DND-41 (cell line): ENCODE data around the gene UGT1A6.
"Not testable (repeated sequence)": the region's sequence is repeated elsewhere in the genome, so short reads cannot be mapped to it uniquely, and the experiment has no call there.

Experiments used
- ATAC-seq: fragments of 200-7000 bp; cut with Tn5 transposase; 3 replicates; pipeline ENCODE4 v1.9.1; 2021; ENCODE audit warnings: low read depth; ENCODE audit not compliant: insufficient read depth
- DNase-seq: peaks from one replicate; pipeline ENCODE4 v3.0.0-alpha.2; 2020
- H2AFZ ChIP-seq: 2 replicates; pipeline ENCODE4 v1.6.0; 2012; ENCODE audit warnings: low read depth, low read length
- H3K27ac ChIP-seq: 2 replicates; pipeline ENCODE4 v1.5.1; 2012; ENCODE audit warnings: low read length, inconsistent platforms
- H3K27me3 ChIP-seq: fragments of 200-600 bp; sonication (generic); 2 replicates; pipeline ENCODE4 v1.6.0; 2012; ENCODE audit warnings: low read length, mild to moderate bottlenecking, inconsistent platforms; ENCODE audit not compliant: insufficient read depth, poor library complexity
- H3K36me3 ChIP-seq: 2 replicates; pipeline ENCODE4 v1.5.1; 2012; ENCODE audit warnings: low read length, inconsistent platforms; ENCODE audit not compliant: insufficient read depth
- H3K4me1 ChIP-seq: 2 replicates; pipeline ENCODE4 v1.5.1; 2012; ENCODE audit warnings: mild to moderate bottlenecking, low read length; ENCODE audit not compliant: insufficient read depth
- H3K4me2 ChIP-seq: 2 replicates; pipeline ENCODE4 v1.6.0; 2012; ENCODE audit warnings: mild to moderate bottlenecking, moderate library complexity, low read length, inconsistent platforms; ENCODE audit not compliant: insufficient read depth
- H3K4me3 ChIP-seq, 2 experiments: fragments of 200-600 bp in 1 of 2; shearing (Covaris generic) in 1 of 2; 2 replicates each; pipeline ENCODE4 v1.5.1; 2012 to 2016; ENCODE audit warnings: inconsistent platforms in 2 of 2, low read length in 2 of 2, mild to moderate bottlenecking in 2 of 2, low read depth in 1 of 2, moderate library complexity in 1 of 2
- H3K79me2 ChIP-seq: 2 replicates; pipeline ENCODE4 v1.6.0; 2012; ENCODE audit warnings: low read length, inconsistent platforms; ENCODE audit not compliant: insufficient read depth
- H3K9ac ChIP-seq: 2 replicates; pipeline ENCODE4 v1.6.0; 2012; ENCODE audit warnings: low read depth, mild to moderate bottlenecking, inconsistent platforms, low read length, moderate library complexity
- H3K9me3 ChIP-seq: 2 replicates; pipeline ENCODE4 v1.5.1; 2012; ENCODE audit warnings: low read length, moderate library complexity, mild to moderate bottlenecking, inconsistent platforms; ENCODE audit not compliant: insufficient read depth, severe bottlenecking
- H4K20me1 ChIP-seq: 2 replicates; pipeline ENCODE4 v1.6.0; 2012; ENCODE audit warnings: low read length; ENCODE audit not compliant: insufficient read depth
- CTCF ChIP-seq: IDR thresholded peaks from 2 replicates; pipeline ENCODE4 v1.5.1; 2012; ENCODE audit warnings: borderline replicate concordance, low read length, moderate library complexity, mild to moderate bottlenecking; ENCODE audit not compliant: poor library complexity, severe bottlenecking; ENCODE audit errors: extremely low read depth
- EZH2 ChIP-seq: IDR thresholded peaks from 3 replicates; pipeline ENCODE4 v1.6.1; 2012; ENCODE audit warnings: borderline replicate concordance, low read depth, mild to moderate bottlenecking, moderate library complexity, low read length, inconsistent platforms; ENCODE audit not compliant: severe bottlenecking

UGT1A6 gene

GRCh38 chr2:233751212-233752009 lies 58.7 kb downstream of the UGT1A6 start:
- H4K20me1 ChIP-seq, ATAC-seq, H3K36me3 ChIP-seq, H3K4me3 ChIP-seq, H3K79me2 ChIP-seq, H2AFZ ChIP-seq, H3K27me3 ChIP-seq, H3K4me2 ChIP-seq, H3K27ac ChIP-seq, DNase-seq, H3K4me1 ChIP-seq, H3K9ac ChIP-seq: not testable (repeated sequence)
- peaks cover 12% of the 10 kb centered on the region for H3K9me3 ChIP-seq

GRCh38 chr2:233754872-233755611 lies 62.4 kb downstream of the UGT1A6 start:
- Histone ChIP-seq H3K4me3 (no peak overlapping the region), H3K27me3 (no peaks in the 10 kb centered on the region), H3K79me2 (no peaks in the 10 kb centered on the region), H3K9ac (no peak overlapping the region), H3K4me2 (no peak overlapping the region), H3K36me3 (no peaks in the 10 kb centered on the region), H3K9me3 (peaks cover 9% of the 10 kb centered on the region), H4K20me1 (no peaks in the 10 kb centered on the region), H3K27ac (no peak overlapping the region), H3K4me1 (no peaks in the 10 kb centered on the region), H2AFZ (no peak overlapping the region)
- no peak for ATAC-seq
- no peak for TF ChIP-seq CTCF
- TF ChIP-seq EZH2 = no peak
- no peak for DNase-seq

GRCh38 chr2:233756429-233757081 lies 63.9 kb downstream of the UGT1A6 start:
- no peaks in the 10 kb centered on the region for H3K79me2 ChIP-seq
- H3K4me3 ChIP-seq = no peak overlapping the region
- no peak for DNase-seq
- H3K9ac ChIP-seq = no peak overlapping the region
- no peaks in the 10 kb centered on the region for H3K4me1 ChIP-seq
- H4K20me1 ChIP-seq = no peaks in the 10 kb centered on the region
- peaks cover 3% of the 10 kb centered on the region for H3K27me3 ChIP-seq
- no peak overlapping the region for H3K27ac ChIP-seq
- peaks cover under 1% of the 10 kb centered on the region for H3K9me3 ChIP-seq
- H3K36me3 ChIP-seq = no peaks in the 10 kb centered on the region
- TF ChIP-seq EZH2 = no peak
- TF ChIP-seq CTCF = no peak
- no peak for ATAC-seq
- no peak overlapping the region for H2AFZ ChIP-seq
- no peak overlapping the region for H3K4me2 ChIP-seq

- Histone ChIP-seq H3K36me3 (no peaks in the 10 kb centered on the region), H3K9ac (no peak overlapping the region), H3K27me3 (peaks cover 3% of the 10 kb centered on the region), H3K27ac (no peak overlapping the region), H3K4me3 (no peak overlapping the region), H3K4me1 (no peaks in the 10 kb centered on the region), H3K4me2 (no peak overlapping the region), H4K20me1 (no peaks in the 10 kb centered on the region), H2AFZ (no peak overlapping the region), H3K9me3 (no peaks in the 10 kb centered on the region), H3K79me2 (no peaks in the 10 kb centered on the region)
- no peak for TF ChIP-seq EZH2
- TF ChIP-seq CTCF = no peak
- DNase-seq = no peak
- ATAC-seq = no peak
These were observed 65.5 kb downstream of the UGT1A6 start for GRCh38 chr2:233758141-233758540.
